ENCODE measurements around the gene NRL. TPM values are rescaled to one million over a fixed set of nuclear protein-coding genes. Genes with fewer than 3 reads are reported as not detected.

The NRL gene
- total RNA-seq, 1 donor, result 0.86 TPM

GRCh38 chr14:24060984-24061913 is 53.5 kb downstream of the NRL start:
- DNase-seq (ENCODE audit: low read depth), result no peak
- H3K4me3 ChIP-seq (ENCODE audit: low read depth, low read length), result no peak overlapping the region
- TF ChIP-seq CTCF (IDR thresholded peaks at IDR 0.05; ENCODE audit: insufficient read depth, low read depth, low read length), result no peak

- TF ChIP-seq CTCF (IDR thresholded peaks at IDR 0.05; ENCODE audit: insufficient read depth, low read depth, low read length), result no peak
- no peak for DNase-seq (ENCODE audit: low read depth)
- no peak overlapping the region for H3K4me3 ChIP-seq (ENCODE audit: low read depth, low read length)
These were observed 54.3 kb downstream of the NRL start for GRCh38 chr14:24060443-24060842.

- no peak for TF ChIP-seq CTCF (IDR thresholded peaks at IDR 0.05; ENCODE audit: insufficient read depth, low read depth, low read length)
- DNase-seq (ENCODE audit: low read depth), result no peak
- no peak overlapping the region for H3K4me3 ChIP-seq (ENCODE audit: low read depth, low read length)
These were observed 54.8 kb downstream of the NRL start for GRCh38 chr14:24059841-24060388.

- no peak for TF ChIP-seq CTCF (IDR thresholded peaks at IDR 0.05; ENCODE audit: insufficient read depth, low read depth, low read length)
- no peak overlapping the region for H3K4me3 ChIP-seq (ENCODE audit: low read depth, low read length)
- no peak for DNase-seq (ENCODE audit: low read depth)
These were observed 55.7 kb downstream of the NRL start for GRCh38 chr14:24058951-24059475.

- H3K4me3 ChIP-seq (ENCODE audit: low read depth, low read length), result no peak overlapping the region
- peak; percentile 68 for DNase-seq (ENCODE audit: low read depth)
- TF ChIP-seq CTCF (IDR thresholded peaks at IDR 0.05; ENCODE audit: insufficient read depth, low read depth, low read length), result peak; percentile 84
These were observed 56.3 kb downstream of the NRL start for GRCh38 chr14:24058260-24058950.

GRCh38 chr14:24057867-24058259 is 56.9 kb downstream of the NRL start:
- no peak overlapping the region for H3K4me3 ChIP-seq (ENCODE audit: low read depth, low read length)
- no peak for DNase-seq (ENCODE audit: low read depth)
- no peak for TF ChIP-seq CTCF (IDR thresholded peaks at IDR 0.05; ENCODE audit: insufficient read depth, low read depth, low read length)

Measured in fibroblast of villous mesenchyme (primary cell).